HG02943 (cell line): Measurements from ENCODE around the gene PDIA5.

Experiments used
- ATAC-seq: cut with Tn5 transposase; IDR thresholded peaks from one replicate; pipeline ENCODE4 v1.9.1; 2021; ENCODE audit warnings: mild to moderate bottlenecking, low read depth, moderate library complexity; ENCODE audit not compliant: unreplicated experiment

PDIA5 gene

DNA sequence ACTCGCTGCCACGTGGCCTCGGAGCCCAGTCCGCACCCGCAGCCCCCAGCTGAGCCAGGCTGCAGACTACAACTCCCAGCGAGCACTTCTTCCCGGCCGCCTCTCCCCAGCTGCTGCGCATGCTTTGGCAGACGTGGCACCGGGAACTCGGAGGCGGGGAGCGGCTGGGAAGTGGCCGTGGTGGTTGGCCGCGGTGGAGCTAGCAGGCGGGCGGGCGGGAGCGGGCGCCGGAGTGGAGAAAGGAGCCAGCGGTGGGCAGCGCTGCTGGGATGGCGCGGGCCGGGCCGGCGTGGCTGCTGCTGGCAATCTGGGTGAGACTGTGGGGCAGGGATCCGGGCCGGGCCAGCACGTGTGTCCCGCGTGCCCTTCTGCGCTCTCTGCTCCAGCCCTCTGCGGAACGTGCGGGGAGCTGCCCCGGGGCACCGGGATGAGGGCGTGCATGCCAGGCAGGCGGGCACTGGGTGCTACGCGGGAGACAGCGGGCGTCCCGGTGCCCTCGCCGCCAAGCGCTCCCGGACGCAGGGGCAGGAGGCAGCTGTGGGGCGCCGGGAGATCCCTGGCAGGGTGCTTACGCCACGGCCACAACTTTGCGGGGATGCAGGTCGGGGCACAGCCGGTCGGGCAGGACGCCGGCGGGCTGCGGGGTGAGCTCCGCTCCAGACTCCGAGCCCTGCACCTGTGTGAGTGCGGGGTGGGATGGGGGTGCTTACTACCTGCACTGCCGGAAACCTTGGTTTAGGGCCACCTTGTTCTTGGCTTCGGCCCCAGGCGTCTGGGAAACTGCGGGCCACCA, at the start of gene PDIA5:
TSS of gene PDIA5 (plus strand) at position 130 of the 793 bp plus-strand sequence. CDS start at position 270, 140 bp downstream.
- peak; percentile 82 for ATAC-seq

- no peak for ATAC-seq
Observed at GRCh38 chr3:123018683-123019082, 48.1 kb upstream of the PDIA5 start.

- ATAC-seq, result no peak
Observed at GRCh38 chr3:123019161-123019560, 47.7 kb upstream of the PDIA5 start.

GRCh38 chr3:123019591-123019990, 47.2 kb upstream of the PDIA5 start:
- no peak for ATAC-seq

DNA sequence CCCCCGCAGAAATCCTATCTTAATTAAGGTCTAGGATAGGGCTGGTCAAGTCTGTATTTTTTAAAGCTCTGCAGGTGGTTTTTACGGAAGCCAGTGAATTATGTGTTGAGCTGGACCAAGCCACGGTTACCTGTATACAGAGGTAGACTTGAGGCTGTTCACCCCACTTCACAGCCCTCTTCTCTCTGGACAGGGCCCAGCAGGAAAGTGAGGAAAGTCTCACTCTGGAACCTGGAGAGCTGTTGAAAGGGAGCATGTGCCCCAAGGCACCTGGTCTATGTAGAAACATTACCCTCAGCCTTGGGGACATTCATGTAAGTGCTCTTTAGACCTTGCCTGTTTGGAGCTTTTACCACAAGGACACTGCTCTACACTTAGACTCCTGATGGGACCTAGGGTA, 46.1 kb upstream of the PDIA5 start:
- ATAC-seq, result no peak

GRCh38 chr3:123021388-123021787, 45.4 kb upstream of the PDIA5 start:
- no peak for ATAC-seq

DNA sequence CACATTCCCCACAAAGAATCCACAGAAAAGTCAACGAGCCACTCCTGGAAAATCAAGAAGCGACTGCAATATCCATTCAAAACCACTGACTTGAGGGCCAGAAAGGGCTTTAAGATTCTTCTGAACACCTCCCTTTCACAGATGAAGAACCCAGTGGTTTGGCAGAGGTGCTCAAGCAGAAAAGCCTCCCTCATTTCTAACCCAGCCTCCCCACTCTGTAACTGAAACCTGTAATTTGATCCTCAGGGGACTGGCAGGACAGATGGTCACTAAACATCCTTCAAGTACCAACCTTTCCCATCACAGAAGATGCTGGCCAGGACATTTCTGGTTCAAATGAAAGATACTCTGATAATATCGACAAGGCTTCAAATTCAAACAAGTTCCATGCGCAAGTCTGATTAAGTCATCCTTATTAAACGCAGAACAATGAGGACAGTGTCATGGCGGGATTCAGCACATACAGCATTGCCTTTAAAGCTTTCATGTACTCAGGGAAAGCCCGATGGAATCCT, 44.8 kb upstream of the PDIA5 start:
- ATAC-seq, result no peak

DNA sequence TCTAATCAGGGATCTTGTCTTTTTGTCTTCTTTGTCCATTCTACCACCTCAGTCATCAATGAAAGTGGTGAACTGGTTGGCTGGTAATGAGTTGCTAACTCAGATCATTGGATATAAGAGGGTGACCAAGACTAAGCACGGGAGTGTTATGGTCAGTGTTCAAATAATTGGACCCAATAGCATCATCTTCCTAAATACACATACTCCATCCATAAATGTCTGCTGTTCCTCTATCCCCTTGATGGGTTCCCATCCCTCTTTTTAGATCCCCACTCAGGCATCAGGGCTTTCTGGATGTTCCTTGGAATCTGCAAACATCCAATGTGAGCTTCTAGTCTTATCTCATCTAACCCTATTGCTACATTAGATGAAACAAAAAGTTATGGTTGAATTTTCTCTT, 42.8 kb upstream of the PDIA5 start:
- ATAC-seq, result no peak

DNA sequence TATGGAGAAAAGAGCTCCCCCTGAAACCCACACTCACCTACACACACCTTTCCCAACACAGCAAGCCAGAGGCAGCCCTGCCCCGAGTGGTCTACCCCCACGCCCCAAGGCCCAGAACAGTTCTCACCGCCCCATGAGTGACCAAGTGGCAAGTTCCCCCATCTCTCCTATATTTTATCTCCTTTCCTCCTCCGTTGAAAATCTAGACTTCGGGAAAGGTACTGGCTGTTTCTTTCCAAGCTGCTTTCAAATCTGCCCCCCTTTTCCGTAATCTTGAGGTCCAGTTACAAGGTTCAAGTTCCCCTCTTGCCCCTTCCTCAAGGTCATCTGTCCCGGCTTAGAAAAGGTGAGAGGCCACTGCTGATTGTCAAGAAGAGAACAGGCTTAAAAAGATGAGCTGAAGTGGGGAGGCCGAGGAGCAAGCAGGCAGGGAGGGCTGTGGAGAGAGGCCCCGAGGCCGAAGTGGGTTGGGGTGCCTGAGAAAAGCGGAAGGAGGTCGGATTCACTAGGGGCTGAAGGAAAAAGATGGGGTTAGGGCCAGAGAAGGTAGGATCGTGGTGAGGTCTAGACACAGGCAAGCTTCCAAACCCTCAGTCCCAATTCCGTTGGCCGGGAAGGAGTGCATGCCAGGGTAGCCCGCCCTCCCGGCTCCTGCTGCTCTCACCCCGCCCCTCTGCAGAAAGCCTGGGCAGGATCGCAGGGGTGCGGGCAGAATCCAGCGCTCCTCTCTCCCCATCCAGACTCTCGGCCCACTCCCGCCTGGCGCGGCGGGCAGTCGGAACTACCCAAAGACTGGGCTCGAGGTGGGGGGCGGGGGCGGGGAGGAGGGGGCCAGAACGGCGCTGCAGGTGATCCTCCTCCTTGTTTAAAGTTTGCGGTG, 40.9 kb upstream of the PDIA5 start:
- ATAC-seq, result no peak

DNA sequence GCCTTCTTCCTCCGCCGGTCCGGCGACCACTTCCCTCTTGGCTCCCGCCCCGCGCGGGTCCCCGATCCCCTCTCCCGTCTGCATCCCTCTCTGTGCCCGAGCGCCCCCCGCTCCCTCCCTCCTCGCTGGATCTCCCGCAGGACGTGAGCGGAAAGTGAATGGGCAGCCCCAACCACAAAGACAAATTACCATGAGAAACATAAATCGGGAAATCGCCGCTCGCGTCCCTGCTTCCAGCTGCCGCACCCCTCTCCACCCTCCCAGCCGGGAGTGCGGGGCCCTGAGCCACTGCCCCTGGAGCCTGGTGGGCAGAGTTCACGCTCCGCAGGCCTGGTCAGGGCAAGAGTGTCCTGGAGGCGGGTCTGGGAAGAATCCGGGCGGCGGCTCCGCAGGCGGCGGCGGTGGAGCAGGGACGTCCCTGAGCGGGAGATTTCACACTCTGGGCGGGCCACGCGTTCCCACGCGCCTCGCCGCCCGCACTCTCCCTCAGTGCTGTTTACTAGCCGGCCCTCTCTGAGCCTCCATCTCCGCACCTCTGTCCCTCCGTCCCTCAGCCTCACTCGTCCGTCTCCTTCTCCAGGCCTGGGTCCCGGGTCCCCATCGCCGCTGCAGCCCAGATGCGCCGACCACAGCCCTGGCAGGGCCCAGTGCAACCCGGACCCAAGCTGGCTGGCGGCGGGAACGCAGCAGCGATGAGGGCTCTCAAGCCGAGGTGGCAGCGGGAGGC, 40.1 kb upstream of the PDIA5 start:
- no peak for ATAC-seq

- no peak for ATAC-seq
Observed at GRCh38 chr3:123027292-123028232, 39.3 kb upstream of the PDIA5 start, which contains the start of gene SEMA5B. SEMA5B (minus strand) TSS chr3:123027763; CDS start chr3:122961263, 66,500 bp downstream.

DNA sequence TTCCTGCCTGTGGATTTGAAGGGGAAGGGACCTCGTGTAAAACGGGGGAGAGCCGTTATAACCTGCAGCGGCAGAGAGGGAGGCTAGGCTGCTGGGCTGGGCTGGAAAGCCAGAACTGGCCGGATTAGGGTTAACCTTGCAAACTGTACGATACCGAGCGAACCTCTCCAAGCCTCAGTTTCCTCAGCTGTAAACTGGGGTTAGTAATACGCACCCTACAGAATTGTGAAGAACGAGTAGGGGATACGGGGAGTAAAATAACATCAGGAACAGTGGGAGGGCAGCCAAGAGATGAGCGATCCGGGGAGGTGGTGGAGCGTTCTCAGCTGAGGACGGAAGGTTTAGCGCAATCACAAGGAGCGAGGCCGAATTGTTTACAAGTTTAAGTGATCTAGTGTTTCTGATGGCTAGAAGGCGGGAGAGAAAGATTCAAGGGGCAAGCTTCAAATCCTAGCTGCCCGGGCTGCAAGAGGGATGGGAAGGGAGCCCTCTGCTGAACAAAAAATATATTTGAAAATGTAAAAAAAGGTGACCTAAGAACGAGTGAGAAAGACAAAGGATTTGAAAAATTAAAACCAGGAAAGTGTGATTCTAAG, 38.5 kb upstream of the PDIA5 start:
- ATAC-seq, result no peak

GRCh38 chr3:123031051-123031450, 35.8 kb upstream of the PDIA5 start:
- no peak for ATAC-seq

- no peak for ATAC-seq
Observed at GRCh38 chr3:123032057-123032456, 34.8 kb upstream of the PDIA5 start.

GRCh38 chr3:123034120-123034519, 32.7 kb upstream of the PDIA5 start:
- ATAC-seq, result no peak

DNA sequence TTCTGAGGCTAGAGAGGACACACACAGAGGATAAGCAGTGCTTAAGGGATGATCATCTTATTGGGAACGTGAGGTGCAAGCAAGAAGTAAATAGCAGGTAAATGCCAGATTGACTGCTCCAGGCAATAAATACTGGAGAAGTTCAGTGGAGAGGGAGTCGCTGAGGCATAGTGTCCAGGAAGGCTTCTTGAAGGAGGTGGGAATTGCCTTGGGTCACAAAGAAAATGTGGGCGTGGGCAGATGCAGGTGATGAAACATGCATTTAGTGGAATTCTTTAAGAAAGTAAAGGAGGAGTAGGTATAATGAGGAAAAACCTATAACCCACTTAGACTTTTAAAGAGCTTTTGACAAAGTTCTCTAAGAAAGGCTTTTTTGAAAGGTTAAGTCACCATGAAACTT, 31.8 kb upstream of the PDIA5 start:
- no peak for ATAC-seq

- ATAC-seq, result no peak
Observed at GRCh38 chr3:123036352-123037014, 30.3 kb upstream of the PDIA5 start.

DNA sequence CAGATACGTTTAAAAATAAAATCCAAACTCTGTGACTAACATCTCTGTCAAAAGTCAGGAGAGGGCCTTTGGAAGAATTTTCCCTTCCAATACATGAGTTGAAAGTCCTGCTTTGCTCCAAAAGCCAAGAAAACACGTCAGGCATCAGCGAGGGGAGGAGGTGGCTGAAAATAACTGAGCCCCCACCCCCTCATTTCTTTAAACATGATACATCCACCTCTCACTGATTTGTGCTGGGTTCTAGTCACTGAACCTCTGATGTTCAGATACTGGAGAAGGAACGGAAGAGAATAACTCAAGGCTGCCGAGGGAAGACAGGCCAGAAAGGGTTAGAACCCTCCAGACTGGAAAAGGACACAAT, 29.8 kb upstream of the PDIA5 start:
- ATAC-seq, result no peak

DNA sequence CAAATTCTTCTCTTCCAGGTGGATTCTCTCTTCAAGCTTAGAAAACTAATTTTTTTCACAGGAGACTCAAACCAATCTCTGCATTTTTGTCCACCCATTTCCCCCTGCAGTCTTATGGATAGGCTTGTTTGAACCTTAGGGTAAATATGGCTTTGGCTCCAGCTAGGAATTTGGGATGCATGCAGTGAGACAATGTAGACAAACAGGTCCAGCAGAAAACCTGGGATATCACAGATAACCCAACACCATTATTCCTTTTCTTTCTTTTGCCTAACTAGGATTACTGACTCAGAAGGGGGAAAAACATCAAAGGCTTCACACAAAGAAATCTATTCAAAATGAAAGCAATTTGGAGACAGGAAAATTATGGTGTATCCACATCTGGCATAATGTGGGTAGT, 28.1 kb upstream of the PDIA5 start:
- no peak for ATAC-seq
